Testis (tissue), 3 donors: Measurements from ENCODE around the gene COX6A2. TPM values are rescaled to one million over a fixed set of nuclear protein-coding genes. Genes with fewer than 3 reads are reported as not detected.

ENCODE experiments used
- DNase-seq: peaks from one replicate; pipeline ENCODE4 v3.0.0-alpha.2; 2019
- H3K27ac ChIP-seq, 2 donors: fragments of 200-600 bp; sonication (generic); one replicate each; pipeline ENCODE4 v1.5.1; 2019
- H3K27me3 ChIP-seq: fragments of 200-600 bp; sonication (generic); one replicate; pipeline ENCODE4 v1.5.1; 2019
- H3K36me3 ChIP-seq: fragments of 200-600 bp; sonication (generic); one replicate; pipeline ENCODE4 v1.5.1; 2017; ENCODE audit warnings: low read depth; ENCODE audit errors: missing control alignments
- H3K4me1 ChIP-seq: fragments of 200-600 bp; sonication (generic); one replicate; pipeline ENCODE4 v1.5.1; 2019
- H3K4me3 ChIP-seq, 2 donors: fragments of 200-600 bp; sonication (generic); one replicate each; pipeline ENCODE4 v1.5.1; 2017 to 2019
- H3K9me3 ChIP-seq: fragments of 200-600 bp; sonication (generic); one replicate; pipeline ENCODE4 v1.5.1; 2017
- CTCF ChIP-seq, 3 experiments: fragments of 450-650 bp in 2 of 3; fragments of 200-600 bp in 1 of 3; sonication (generic) in 1 of 3; IDR thresholded peaks; one replicate each; pipeline ENCODE4 v1.5.1; 2016 to 2019; ENCODE audit warnings: antibody characterized with exemption in 3 of 3, mild to moderate bottlenecking in 2 of 3, moderate library complexity in 1 of 3
- POLR2A ChIP-seq: fragments of 450-650 bp; IDR thresholded peaks from one replicate; pipeline ENCODE4 v1.6.1; 2017; ENCODE audit warnings: antibody characterized with exemption, mild to moderate bottlenecking, moderate library complexity
- WGBS, 2 donors: methylation state at CpG; one replicate each; pipeline ENCODE4 v1.1.5; 2018; 5-methylcytosine and 5-hydroxymethylcytosine counted together
- intact Hi-C: fragments of 100-400 bp; cut with DNase I; formaldehyde crosslinking; loops from one replicate; pipeline ENCODE4 v1.15.1; 2023; ENCODE audit warnings: low total_unique reads
- polyA plus RNA-seq: library from polyadenylated mRNA; stranded (reverse); fragments of 350-450 nt; fragmentation: Illumina TruSeq; extraction: RNeasy Lipid Tissue Mini Kit (QIAGEN cat#74804); gene quantifications from one replicate; pipeline ENCODE4 v1.2.3, GENCODE V29; 2014; ENCODE audit warnings: low read depth, low replicate concordance; ENCODE audit not compliant: insufficient read depth
- total RNA-seq, 2 donors: library from RNA; depleted of rRNA; stranded (reverse); fragments of >200 nt; gene quantifications; one replicate each; pipeline ENCODE4 v1.2.3, GENCODE V29; 2016

The COX6A2 gene
- total and polyA plus RNA-seq, 3 donors from 2014 or later = 1.4 to 14.9 TPM; not detected in 1

- Histone ChIP-seq H3K27ac (peak within 1 kb of the TSS; percentile 90 to 95), H3K36me3 (no peaks in the 10 kb centered on the region), H3K4me3 (peak within 1 kb of the TSS; percentile 60 to 77), H3K27me3 (no peaks in the 10 kb centered on the region), H3K4me1 (peaks cover 21% of the 10 kb centered on the region), H3K9me3 (no peaks in the 10 kb centered on the region)
- 0 to 1% methylated on average over 34 to 56 of the region's 63 CpGs for WGBS, 2 donors
- DNase-seq = peak; percentile 49
- TF ChIP-seq POLR2A (no peak), CTCF (IDR thresholded peaks at IDR 0.05) (no peak)
- intact Hi-C loops = no loop called here
These were observed 43.9 kb upstream of the COX6A2 start, which contains the start of gene TGFB1I1 for GRCh38 chr16:31471875-31472708. Gene TGFB1I1 (plus strand): TSS chr16:31472152. CDS start chr16:31472189, 37 bp downstream.

DNA sequence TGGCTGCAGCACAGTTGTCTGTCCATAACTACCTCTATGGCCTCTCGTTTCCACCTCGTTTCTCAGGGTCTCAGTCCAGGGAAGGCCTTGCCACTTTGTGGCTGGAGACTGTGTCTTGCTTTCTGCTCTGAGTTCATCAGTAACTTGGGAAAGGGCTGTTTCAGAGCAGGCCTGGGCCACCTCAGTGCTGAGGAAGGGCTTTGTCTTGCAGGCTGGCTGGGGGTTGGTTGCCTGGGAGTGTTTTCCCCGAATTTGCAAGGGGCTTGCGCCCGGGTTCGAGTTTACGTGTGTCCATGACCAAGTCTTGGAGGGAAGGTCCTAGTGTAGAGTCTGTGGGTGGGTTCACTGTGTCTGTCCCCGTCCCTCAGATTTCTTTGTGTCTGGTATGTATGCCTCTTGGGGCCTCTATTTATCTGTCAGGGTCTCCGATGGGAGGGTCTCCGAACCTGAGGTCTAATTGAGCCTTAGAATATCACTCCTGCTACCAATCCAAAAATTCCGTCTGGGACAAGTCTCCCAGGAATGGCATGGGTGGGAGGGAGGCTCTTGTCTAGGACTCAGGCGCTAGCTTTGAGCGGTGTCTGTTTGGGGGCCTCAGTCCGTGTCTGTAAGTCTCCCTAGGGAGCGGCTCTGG is 43.2 kb upstream of the COX6A2 start:
- Histone ChIP-seq H3K4me3 (peak overlapping the region; percentile 60 to 77), H3K4me1 (peaks cover 21% of the 10 kb centered on the region), H3K27ac (peak overlapping the region; percentile 90 to 95), H3K27me3 (no peaks in the 10 kb centered on the region), H3K9me3 (no peaks in the 10 kb centered on the region), H3K36me3 (no peaks in the 10 kb centered on the region)
- intact Hi-C loops = no loop called here
- no peak for TF ChIP-seq POLR2A
- TF ChIP-seq CTCF (IDR thresholded peaks at IDR 0.05) = no peak
- WGBS, 2 donors = 22 to 28% methylated on average over 11 to 15 of the region's 15 CpGs
- no peak for DNase-seq

GRCh38 chr16:31470615-31471014 is 42.5 kb upstream of the COX6A2 start:
- no peak for TF ChIP-seq CTCF (IDR thresholded peaks at IDR 0.05)
- no peak for TF ChIP-seq POLR2A
- Histone ChIP-seq H3K4me1 (peaks cover 21% of the 10 kb centered on the region), H3K27ac (peak overlapping the region in 1 of 2 donors; percentile 95), H3K9me3 (no peaks in the 10 kb centered on the region), H3K27me3 (no peaks in the 10 kb centered on the region), H3K36me3 (no peaks in the 10 kb centered on the region), H3K4me3 (no peak overlapping the region)
- intact Hi-C loops = no loop called here
- no peak for DNase-seq
- 76 to 81% methylated on average over 3 of the region's 3 CpGs for WGBS, 2 donors

- Histone ChIP-seq H3K36me3 (no peaks in the 10 kb centered on the region), H3K27me3 (no peaks in the 10 kb centered on the region), H3K4me3 (no peak overlapping the region), H3K9me3 (no peaks in the 10 kb centered on the region), H3K4me1 (peaks cover 10% of the 10 kb centered on the region), H3K27ac (no peak overlapping the region)
- intact Hi-C loops = no loop called here
- 89 to 97% methylated on average over 5 of the region's 5 CpGs for WGBS, 2 donors
- DNase-seq = no peak
- TF ChIP-seq POLR2A (no peak), CTCF (IDR thresholded peaks at IDR 0.05) (no peak)
These were observed 39.7 kb upstream of the COX6A2 start for GRCh38 chr16:31467858-31468257.
